Measurements from ENCODE around the gene SGTA.

Gene SGTA

GRCh38 chr19:2755811-2756210 lies 27.3 kb downstream of the SGTA start:
- no peak for DNase-seq (ENCODE audit: low read depth, low spot score)

DNA sequence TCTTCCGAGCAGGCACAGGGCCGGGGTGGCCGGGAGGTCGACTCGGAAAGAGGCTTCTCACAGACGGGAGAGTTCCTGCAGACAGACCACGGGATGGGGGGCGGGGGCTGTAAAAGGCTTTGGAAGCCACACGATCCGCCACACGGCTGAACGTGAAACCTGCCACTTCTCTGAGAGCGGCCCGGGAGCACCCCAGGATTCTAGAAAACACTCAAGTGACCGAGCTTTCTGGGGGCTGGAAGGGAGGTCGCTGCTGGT lies 27.7 kb downstream of the SGTA start:
- no peak for DNase-seq (ENCODE audit: low read depth, low spot score)

DNA sequence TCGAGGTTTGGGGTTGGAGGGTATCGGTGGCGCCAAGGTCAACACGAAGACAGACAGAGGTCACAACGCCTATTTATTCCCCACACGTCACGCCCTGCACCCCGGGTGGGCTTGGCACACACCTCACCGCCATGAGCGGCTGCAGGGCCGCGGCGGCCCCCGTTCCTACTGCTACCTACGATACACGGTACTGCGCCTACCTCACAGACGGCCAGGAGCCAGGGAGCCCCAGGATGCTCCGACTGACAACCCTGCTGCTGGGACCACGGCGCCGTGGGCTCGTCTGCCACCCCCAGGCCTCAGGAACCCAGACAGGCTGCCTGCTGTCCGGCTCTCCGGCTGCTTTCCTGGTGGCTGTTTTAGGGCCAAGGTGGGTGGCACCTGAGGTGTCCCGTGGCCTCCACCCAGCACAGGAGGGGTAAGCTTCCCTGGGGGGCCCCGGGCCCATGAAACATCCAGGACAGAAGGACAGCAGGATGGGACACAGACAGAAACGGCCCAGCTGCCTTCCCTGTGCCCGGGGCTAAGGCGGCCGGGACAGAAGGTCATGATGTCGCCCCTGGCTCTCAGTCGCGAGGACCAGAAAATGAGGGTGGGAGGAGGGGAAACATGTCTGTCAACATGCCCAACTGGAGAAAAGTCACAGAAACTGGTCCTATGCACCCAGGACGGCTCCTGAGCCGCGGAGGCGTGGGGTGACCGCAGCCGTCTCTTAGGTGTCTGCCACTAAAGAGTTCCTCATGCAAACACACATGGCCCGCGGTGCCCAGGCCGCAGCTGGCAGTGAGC lies 28.2 kb downstream of the SGTA start:
- no peak for DNase-seq (ENCODE audit: low read depth, low spot score)

- no peak for DNase-seq (ENCODE audit: low read depth, low spot score)
These were observed 31.6 kb downstream of the SGTA start for GRCh38 chr19:2751438-2751830.

- no peak for DNase-seq (ENCODE audit: low read depth, low spot score)
These were observed 32.1 kb downstream of the SGTA start for GRCh38 chr19:2750808-2751437.

- DNase-seq (ENCODE audit: low read depth, low spot score): no peak
These were observed 35.7 kb downstream of the SGTA start for GRCh38 chr19:2747349-2747748.

GRCh38 chr19:2744113-2744512 lies 39.0 kb downstream of the SGTA start:
- no peak for DNase-seq (ENCODE audit: low read depth, low spot score)

DNA sequence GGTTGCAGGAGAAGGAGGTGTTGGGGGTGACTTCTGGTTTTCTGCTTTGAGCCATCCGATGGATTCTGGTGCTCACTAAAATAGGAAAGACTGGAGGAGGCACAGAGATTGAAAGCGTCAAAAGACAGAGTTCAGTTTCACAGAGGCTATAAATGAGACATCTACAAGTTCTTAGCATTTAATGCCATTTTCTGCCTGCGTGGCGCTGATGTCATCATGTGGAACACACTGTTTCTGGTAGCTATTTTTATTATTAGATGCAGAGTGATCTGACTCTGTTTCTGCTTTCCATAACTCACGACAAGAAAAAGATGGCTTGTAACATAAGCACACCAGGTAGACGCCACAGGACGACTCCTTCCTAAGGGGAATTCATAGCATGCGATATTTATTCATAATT lies 40.0 kb downstream of the SGTA start:
- no peak for DNase-seq (ENCODE audit: low read depth, low spot score)

- DNase-seq (ENCODE audit: low read depth, low spot score): no peak
These were observed 42.8 kb downstream of the SGTA start for GRCh38 chr19:2740314-2740656.

DNA sequence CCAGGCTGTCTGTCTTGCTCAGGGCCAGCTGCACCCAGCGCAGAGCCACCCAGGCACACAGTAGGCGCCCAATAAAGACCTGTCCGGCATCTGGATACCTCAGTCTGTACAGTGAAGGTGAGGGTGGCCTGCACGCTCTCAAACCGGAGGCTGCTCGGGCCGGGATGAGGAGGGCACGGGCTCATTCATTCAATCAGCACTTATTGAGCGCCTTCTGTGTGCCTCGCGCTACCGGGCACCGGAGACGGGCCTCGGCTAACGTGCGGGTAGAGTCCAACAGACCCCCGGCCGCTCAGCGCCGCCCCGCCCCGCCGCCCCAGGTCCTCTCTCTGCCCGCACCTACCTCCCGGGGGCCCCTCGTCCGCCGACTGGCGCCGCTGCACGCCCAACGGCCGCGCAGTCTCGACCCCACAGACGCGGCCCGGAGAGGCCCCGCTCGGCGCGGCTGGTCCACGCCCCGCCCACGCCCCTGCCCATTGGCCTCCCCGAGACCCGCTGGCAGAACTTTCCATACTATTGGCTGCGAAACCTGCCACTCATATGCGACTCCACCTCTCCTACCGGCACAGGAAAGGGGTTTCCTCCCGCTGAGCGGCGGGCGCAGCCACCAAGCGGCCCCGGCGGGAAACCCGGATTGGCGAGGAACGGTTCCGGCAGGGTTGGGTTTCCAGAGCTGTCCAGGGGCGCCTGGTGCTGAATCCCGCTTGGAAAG lies 43.3 kb downstream of the SGTA start, which contains the start of gene SLC39A3:
Gene SLC39A3 (minus strand): TSS at position 416 of the 712 bp plus-strand sequence. CDS start 2,760 bp downstream, outside the sequence.
- peak; percentile 97 for DNase-seq (ENCODE audit: low read depth, low spot score)

GRCh38 chr19:2736550-2737190 lies 46.4 kb downstream of the SGTA start:
- DNase-seq (ENCODE audit: low read depth, low spot score): no peak

DNA sequence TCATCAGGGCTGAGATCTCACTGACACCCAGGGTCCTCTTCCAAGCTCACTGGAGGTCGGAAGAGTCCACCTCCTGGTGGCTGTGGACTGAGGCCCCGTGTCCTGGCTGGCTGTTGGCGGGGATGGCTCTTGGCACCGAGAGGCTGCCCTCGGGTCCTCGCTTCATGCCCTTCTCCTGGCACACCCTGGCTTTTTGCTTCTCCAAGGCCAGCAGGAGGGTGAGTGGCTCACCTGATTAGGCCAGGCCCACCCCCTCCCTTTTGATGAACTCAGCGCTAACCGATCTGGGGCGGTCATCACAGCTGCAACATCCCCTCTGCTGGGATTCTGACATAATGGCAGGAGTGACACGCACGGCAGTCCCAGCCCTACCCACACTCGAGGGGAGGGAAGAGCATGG lies 47.7 kb downstream of the SGTA start:
- no peak for DNase-seq (ENCODE audit: low read depth, low spot score)

- no peak for DNase-seq (ENCODE audit: low read depth, low spot score)
These were observed 48.3 kb downstream of the SGTA start for GRCh38 chr19:2734589-2735288.

DNA sequence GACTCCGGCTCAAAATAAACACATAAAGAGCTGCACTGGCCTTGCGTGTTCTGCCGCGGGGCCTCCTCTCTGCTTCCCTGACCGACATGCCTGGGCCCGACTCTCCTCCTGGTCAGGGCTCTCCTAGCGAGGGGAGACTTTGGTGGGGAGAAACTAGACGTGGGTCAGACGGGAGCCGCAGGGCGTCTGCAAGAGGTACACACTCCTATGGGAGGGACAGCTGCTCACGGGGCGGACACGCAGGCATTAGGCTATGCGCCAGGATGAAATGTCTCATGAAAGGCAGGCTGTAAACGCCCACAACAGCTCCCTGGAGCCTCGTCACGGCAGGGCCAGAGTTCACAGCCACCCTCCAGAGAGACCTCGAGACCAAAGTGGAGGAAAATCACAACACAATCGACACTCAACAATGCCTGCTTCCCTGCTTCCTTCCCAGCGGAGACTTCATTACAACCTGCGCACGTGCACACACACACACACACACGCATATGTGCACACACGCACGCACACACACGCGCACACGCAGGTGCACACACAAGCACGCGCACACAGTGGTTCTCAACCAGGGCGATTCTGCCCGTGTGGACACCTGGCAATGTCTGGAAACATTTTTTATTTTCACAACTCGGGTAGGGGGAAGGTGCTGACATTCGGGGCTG lies 49.0 kb downstream of the SGTA start:
- no peak for DNase-seq (ENCODE audit: low read depth, low spot score)

GRCh38 chr19:2732883-2733282 lies 50.2 kb downstream of the SGTA start:
- no peak for DNase-seq (ENCODE audit: low read depth, low spot score)

GRCh38 chr19:2732157-2732725 lies 50.8 kb downstream of the SGTA start:
- DNase-seq (ENCODE audit: low read depth, low spot score): no peak

- DNase-seq (ENCODE audit: low read depth, low spot score): no peak
These were observed 51.7 kb downstream of the SGTA start for GRCh38 chr19:2731181-2731995.

- DNase-seq (ENCODE audit: low read depth, low spot score): no peak
These were observed 52.9 kb downstream of the SGTA start for GRCh38 chr19:2729943-2730818.

DNA sequence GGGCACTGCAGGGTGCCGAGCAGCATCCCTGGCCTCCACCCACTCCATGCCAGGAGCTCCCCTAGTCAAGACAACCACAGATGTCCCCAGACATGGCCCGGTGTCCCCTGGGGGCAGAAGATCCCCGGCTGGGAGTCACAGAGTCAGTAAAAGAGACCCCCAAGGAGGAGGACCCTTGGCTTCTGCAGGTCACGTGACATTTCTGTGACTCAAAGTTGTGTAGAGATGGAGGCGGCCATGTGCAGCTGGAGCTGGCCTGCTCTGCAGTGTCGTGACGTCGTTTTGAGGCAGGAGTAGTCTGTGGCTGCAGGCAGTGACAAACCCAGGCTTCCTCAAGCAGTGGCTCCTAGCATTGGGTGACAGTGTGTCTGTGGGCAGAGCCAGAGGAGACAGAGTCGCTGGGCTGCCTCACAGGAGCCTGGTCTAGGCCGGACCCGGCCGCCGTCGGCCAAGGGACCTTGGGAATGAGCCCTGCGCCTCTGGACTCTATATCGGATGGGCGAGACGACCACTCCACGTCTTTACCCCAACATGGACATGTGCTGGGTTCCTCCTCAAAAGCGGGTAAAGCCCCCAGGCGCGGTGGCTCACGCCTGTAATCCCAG lies 54.2 kb downstream of the SGTA start:
- no peak for DNase-seq (ENCODE audit: low read depth, low spot score)

Data from activated CD4-positive, CD25-positive, alpha-beta regulatory T cell treated with anti-CD3 and anti-CD28 coated beads, Interleukin-2, amount 50 U/mL, for 16 hours (primary cell).